ENCODE measurements around the gene ZBTB5. TPM values are rescaled to one million over a fixed set of nuclear protein-coding genes. Genes with fewer than 3 reads are reported as not detected.

The ZBTB5 gene
- total and polyA plus RNA-seq, 2 of the 8 experiments (the other 6 are each of a cell fraction or from before 2014, with no cell fraction given): 13.3 to 14.5 TPM

- peak overlapping the region; percentile 79; the same call in 1 of the 2 replicates for H4K8ac ChIP-seq (ENCODE audit: extremely low read depth, insufficient read depth, low read length)
- peak overlapping the region; percentile 93 for H3K56ac ChIP-seq (replicated peaks; ENCODE audit: insufficient read length, low read depth, low read length)
- H2BK12ac ChIP-seq (ENCODE audit: low read depth, low read length): peak overlapping the region; percentile 95
- H2BK120ac ChIP-seq (replicated peaks; ENCODE audit: low read depth, low read length): peak overlapping the region; percentile 98
- peak overlapping the region; percentile 16; the same call in 1 of the 2 replicates for H2AFZ ChIP-seq (ENCODE audit: low read length)
- H3K18ac ChIP-seq (ENCODE audit: extremely low read depth, low read length): peak overlapping the region; percentile 33
- DNase-seq (ENCODE audit: low read depth in 1 of 2, low spot score in 2 of 2) (peak in 1 of 2 experiments; percentile 58), FAIRE-seq (peak; percentile 94)
- H3K14ac ChIP-seq (ENCODE audit: insufficient read length): no peak overlapping the region
- H3K23ac ChIP-seq (ENCODE audit: insufficient read length): no peak overlapping the region
- H3K79me2 ChIP-seq (ENCODE audit: control insufficient read depth in 1 of 2, insufficient read depth in 2 of 2, low read length in 2 of 2): no peaks in the 10 kb centered on the region
- H3K9me3 ChIP-seq (ENCODE audit: insufficient read depth in 2 of 2, low read depth in 1 of 2, low read length in 1 of 2): peaks cover 13 to 15% of the 10 kb centered on the region in 2 experiments; a peak in 3 of 4 replicates
- H3K4ac ChIP-seq (replicated peaks; ENCODE audit: insufficient read length, low read depth, low read length): no peak overlapping the region
- H3K4me1 ChIP-seq (replicated peaks in 1 of 4; ENCODE audit: control insufficient read depth in 3 of 4, insufficient read depth in 4 of 4, low read length in 3 of 4): peaks cover 2 to 9% (median 4%) of the 10 kb centered on the region in 4 experiments; a peak in 5 of 7 replicates
- peak overlapping the region; percentile 27; the same call in 1 of the 2 replicates for H2BK20ac ChIP-seq (ENCODE audit: low read length)
- H3K23me2 ChIP-seq (ENCODE audit: low read depth, low read length): peaks cover 2% of the 10 kb centered on the region; the same call in 1 of the 2 replicates
- H3K36me3 ChIP-seq (ENCODE audit: control insufficient read depth in 2 of 4, insufficient read depth in 4 of 4, low read length in 3 of 4): no peaks in the 10 kb centered on the region
- peak overlapping the region in 2 of 4 experiments; percentile 28 to 34; a peak in 2 of 7 replicates for H3K9ac ChIP-seq (replicated peaks in 1 of 4; ENCODE audit: extremely low read depth in 1 of 4, low read depth in 3 of 4, low read length in 3 of 4)
- peak overlapping the region; percentile 96 for H4K5ac ChIP-seq (ENCODE audit: insufficient read length, low read depth, low read length)
- no peaks in the 10 kb centered on the region for H4K20me1 ChIP-seq (replicated peaks in 1 of 2; ENCODE audit: control insufficient read depth in 1 of 2, insufficient read depth in 2 of 2, low read length in 2 of 2)
- peak overlapping the region; percentile 60; the same call in 1 of the 2 replicates for H3K27ac ChIP-seq (ENCODE audit: low read depth, low read length)
- H3K27me3 ChIP-seq (replicated peaks in 1 of 4; ENCODE audit: control insufficient read depth in 3 of 4, extremely low read depth in 1 of 4, insufficient read depth in 3 of 4, low read length in 3 of 4): no peaks in the 10 kb centered on the region
- H3K4me3 ChIP-seq (ENCODE audit: extremely low read depth in 1 of 4, insufficient read depth in 2 of 4, low read depth in 3 of 4, low read length in 4 of 4): peak overlapping the region in 1 of 4 experiments; percentile 41; a peak in 3 of 8 replicates
- no peaks in the 10 kb centered on the region for H3K79me1 ChIP-seq (ENCODE audit: low read depth, low read length)
- H2BK5ac ChIP-seq (ENCODE audit: low read depth, low read length): peak overlapping the region; percentile 89
- CTCF ChIA-PET (ENCODE audit: partially characterized antibody): no interaction called here
- no peak overlapping the region for H2BK15ac ChIP-seq (ENCODE audit: low read length)
- H3K4me2 ChIP-seq (ENCODE audit: insufficient read depth in 1 of 2, low read depth in 2 of 2, low read length in 2 of 2): peak overlapping the region; percentile 22 to 50
- POLR2A ChIA-PET (ENCODE audit: partially characterized antibody): interaction anchor here (1.0 to 1.4 kb wide), 3 partner anchors 10 to 302 kb away, joined by 3 read pairs; no protein-coding TSS in a partner anchor
- H2AK5ac ChIP-seq (ENCODE audit: low read depth, low read length): peak overlapping the region; percentile 89; the same call in 1 of the 2 replicates
- H4K91ac ChIP-seq (replicated peaks; ENCODE audit: insufficient read length, low read length): peak overlapping the region; percentile 97
- 38% methylated on average over 6 of the region's 7 CpGs; no CpG with 5 or more reads in 1 of the 2 experiments for WGBS, 2 experiments (ENCODE audit: extremely low coverage in 1 of 2, insufficient coverage in 1 of 2, insufficient read length in 1 of 2, insufficient replicate concordance in 2 of 2, low coverage in 1 of 2, low lambda C conversion rate in 2 of 2, missing lambda C conversion rate in 1 of 2)
- 0 out of 2 replicates have a peak, but pooled peaks have one; percentile 47 for TF ChIP-seq FOSL1 (IDR thresholded peaks at IDR 0.05; ENCODE audit: insufficient read depth, low read depth, low read length)
- peak; percentile 100 for TF ChIP-seq JUND (IDR thresholded peaks at IDR 0.05; ENCODE audit: low read length)
- peak in 1 of 2 experiments; percentile 46; a peak in 1 of 3 replicates for TF ChIP-seq POLR2A (IDR thresholded peaks at IDR 0.05; ENCODE audit: control extremely low read depth in 1 of 2, low read depth in 2 of 2, low read length in 2 of 2)
- TF ChIP-seq ASH2L (IDR thresholded peaks at IDR 0.05; ENCODE audit: low read length): peak; percentile 72
- TF ChIP-seq JUN (IDR thresholded peaks at IDR 0.05; ENCODE audit: low read depth, low read length): peak; percentile 96
- TF ChIP-seq BCL11A (IDR thresholded peaks at IDR 0.05; ENCODE audit: low read depth in 2 of 2, low read length in 2 of 2): peak in 1 of 2 experiments; percentile 56
- TF ChIP-seq SUZ12 (IDR thresholded peaks at IDR 0.05; ENCODE audit: low read length): no peak
Measured at GRCh38 chr9:37471942-37472684, 6.9 kb upstream of the ZBTB5 start.

All from H1 (cell line).